PC-9 (cell line): ENCODE results near the gene ARFIP1.

Source experiments
- EZH2 ChIP-seq: fragments of 200-600 bp; sonication (generic); IDR thresholded peaks from 2 replicates; pipeline ENCODE4 v1.8.0; 2017; ENCODE audit warnings: antibody characterized with exemption, low read depth
- TF ChIP-seq, protein P1 (sequence below): fragments of 200-600 bp; sonication (generic); conservative IDR thresholded peaks from 2 replicates; pipeline ENCODE4 v1.6.1; 2017; ENCODE audit warnings: mixed run types, antibody characterized with exemption, mild to moderate bottlenecking, moderate library complexity

DNA sequence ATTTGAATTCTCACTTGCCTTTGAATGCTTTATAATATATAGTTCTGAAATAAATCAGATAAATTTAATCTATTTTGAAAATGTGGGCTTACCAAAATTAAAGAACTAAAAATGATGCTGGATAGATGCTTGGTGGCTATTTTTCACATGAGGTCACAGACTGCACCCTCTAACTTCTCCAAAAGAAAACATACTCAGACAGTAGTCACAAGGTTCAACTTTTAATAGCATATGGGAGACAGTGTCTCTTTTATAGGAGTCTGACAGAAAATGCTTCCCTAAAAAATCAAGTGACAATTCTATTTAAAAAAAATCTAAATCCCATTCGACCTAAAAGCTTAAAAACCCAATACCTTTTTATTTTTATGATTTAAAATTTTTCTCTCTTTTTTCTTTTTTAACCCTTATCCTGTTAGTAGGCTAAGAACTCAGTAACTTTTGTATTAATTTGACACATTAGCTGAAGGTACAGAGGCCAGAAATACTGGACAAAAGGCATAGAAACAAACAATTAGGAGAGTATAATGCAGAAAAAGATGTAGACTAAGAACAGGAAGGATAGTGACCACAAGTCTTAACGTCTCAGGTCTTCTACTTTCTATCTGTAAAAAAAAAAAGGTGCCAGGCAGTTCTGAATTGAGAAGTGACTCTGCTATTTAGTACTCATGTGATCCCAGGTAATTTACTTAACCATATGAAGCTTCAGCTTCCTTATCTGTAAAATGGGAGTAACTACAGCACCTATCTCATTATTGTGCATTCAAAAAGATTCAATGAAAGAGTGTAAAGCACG lies 7.8 kb upstream of the ARFIP1 start:
- TF ChIP-seq, protein P1, sequence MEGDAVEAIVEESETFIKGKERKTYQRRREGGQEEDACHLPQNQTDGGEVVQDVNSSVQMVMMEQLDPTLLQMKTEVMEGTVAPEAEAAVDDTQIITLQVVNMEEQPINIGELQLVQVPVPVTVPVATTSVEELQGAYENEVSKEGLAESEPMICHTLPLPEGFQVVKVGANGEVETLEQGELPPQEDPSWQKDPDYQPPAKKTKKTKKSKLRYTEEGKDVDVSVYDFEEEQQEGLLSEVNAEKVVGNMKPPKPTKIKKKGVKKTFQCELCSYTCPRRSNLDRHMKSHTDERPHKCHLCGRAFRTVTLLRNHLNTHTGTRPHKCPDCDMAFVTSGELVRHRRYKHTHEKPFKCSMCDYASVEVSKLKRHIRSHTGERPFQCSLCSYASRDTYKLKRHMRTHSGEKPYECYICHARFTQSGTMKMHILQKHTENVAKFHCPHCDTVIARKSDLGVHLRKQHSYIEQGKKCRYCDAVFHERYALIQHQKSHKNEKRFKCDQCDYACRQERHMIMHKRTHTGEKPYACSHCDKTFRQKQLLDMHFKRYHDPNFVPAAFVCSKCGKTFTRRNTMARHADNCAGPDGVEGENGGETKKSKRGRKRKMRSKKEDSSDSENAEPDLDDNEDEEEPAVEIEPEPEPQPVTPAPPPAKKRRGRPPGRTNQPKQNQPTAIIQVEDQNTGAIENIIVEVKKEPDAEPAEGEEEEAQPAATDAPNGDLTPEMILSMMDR: no peak
- no peak for TF ChIP-seq EZH2
